ENCODE results near the gene SOX21.

SOX21 gene

DNA sequence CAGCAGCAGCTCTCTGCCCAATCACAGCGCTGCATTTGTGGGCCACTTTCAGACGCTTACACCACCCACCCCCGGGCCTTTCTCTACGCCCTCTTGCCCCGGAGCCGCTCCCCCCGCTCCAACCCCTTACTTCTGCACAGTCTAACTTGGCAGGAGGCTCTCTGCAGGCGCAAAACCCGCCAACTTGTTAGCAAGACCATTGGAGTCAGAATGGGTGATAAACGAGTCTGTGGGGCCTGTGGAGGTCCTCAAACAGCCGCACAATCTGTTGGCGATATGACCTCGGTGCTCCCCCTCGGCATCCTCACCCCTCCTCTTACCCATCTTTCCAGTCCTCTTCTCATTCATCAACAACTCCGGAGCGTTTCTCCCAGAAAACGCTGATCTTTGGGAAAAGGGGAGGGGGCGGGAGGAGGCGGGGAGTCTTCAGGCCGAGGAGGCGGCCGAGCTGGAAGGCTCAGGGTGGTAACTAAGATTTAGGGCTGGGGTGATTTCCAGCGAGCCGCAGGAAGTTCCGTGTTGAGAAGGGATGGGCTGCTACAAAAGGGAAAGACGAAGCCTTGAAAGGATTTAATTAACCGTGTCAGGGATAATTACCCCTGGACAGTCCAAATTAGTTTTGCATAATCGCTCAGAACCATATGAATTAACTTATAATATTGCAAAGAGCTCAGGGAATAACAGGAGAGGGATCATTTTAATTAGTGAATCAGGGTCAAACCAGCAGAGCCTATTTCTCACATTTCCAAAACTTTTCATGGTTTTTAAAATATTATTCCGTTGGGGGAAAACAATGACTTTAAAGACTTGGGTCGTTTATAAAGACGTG, 4.1 kb downstream of the SOX21 start:
- DNase-seq, result no peak

GRCh38 chr13:94707400-94708021, 4.8 kb downstream of the SOX21 start:
- no peak for DNase-seq

DNA sequence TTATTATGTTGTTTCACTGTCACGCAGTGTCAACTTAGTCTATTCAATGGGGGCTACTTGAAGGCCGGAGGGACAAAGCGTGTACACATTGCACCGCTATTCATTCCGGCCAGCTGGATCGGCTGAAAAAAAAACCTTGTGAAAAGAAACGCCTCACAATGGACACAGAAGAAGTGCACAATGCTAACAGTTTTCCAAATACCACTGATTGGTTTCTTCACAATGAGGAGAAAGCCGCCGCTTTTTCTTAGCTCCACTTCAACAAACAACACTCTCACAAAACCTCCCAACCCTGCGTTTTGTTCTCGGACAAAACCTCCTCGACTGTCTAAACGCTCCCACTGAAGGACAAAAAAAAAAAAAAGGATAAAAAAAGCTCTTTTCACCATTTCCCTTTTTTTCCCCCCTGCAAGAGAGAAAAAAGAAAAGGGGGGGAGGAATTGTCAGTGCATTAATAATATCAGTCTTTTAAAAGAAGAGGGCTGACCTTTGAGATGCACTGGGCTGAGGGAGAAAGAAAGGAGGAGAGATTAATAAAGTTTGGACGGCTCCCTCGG, 5.4 kb downstream of the SOX21 start:
- DNase-seq, result no peak

GRCh38 chr13:94706101-94706842, 6.1 kb downstream of the SOX21 start:
- no peak for DNase-seq

DNA sequence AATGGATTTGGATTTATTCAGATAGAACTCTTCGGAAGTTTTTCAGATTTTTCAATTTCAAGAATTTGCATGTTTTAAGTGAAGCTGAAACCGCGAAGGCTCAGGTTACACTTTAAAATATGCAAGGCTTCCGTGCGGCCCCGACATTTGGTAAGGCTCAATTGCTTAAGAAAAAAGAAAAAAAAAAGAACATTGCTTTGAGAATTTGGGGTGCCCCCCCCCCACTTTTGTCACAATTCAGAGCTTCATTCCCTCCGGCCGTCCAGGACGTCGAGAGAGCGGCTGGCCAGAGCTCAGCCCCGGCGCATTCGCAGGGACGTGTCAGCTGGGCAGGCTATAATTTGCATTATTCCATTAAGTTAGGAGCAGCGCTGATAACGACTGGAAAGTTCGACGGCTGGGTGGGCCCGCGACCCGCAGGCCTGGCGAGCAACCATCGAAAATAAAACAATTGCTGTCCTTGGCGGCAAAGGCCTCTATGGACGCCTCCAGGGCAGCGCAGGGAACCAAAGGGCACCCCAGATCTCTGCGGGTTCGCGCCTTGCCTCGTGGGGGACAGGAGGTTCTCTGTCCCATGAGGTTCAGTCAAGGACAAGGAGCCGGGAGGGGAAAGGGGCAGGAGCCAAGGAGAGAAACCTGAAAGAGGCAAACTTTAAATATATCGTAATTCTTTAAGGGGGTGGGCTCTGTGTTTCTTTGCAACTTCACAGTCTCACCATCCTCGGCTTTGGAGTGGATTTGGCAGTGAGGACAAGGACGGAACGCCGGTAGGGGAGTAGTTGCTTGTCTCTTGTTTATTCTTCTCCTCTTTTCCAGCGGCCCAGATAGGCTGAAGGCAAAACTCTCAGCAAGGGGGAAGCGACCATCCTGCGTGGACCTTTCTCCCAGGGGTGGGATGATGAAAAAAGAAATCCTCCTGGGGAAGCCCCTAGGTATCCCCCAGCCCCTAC, 7.0 kb downstream of the SOX21 start:
- DNase-seq, result no peak

DNA sequence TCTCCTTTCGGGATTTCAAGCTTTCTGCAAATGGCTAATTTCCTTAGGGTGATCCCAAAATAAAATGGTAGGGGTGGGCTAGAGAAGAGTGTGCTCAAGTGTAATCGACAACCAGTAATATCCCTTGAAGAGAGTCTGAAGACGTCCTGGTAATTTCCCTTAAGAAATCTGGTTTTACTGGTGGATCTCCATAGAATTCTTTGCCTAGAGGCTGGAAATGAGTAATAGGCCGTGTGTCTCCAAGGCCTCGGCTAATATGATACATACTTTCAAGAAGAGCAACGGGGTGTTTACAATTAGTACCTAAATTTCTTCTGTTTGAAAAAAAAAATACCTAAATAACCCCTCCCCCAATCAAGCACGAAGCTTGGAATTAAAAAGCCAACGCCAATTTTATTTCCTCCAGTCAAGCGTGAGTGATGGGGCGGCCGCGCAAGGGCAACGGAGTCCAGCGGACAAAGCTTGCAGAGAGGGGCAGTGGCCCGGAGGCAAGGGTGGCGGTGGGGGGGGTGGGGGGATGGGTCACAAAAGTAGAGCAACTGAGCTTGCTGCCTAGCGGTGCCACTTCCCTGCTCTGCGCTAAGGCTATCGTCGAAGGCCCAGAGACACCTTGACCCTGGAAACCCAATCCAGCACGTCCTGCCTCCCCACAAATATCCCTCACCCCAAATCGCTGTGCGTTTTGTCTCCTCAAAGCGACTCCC, 7.8 kb downstream of the SOX21 start:
- no peak for DNase-seq

- DNase-seq, result no peak
Measured at GRCh38 chr13:94703721-94704314, 8.5 kb downstream of the SOX21 start.

DNA sequence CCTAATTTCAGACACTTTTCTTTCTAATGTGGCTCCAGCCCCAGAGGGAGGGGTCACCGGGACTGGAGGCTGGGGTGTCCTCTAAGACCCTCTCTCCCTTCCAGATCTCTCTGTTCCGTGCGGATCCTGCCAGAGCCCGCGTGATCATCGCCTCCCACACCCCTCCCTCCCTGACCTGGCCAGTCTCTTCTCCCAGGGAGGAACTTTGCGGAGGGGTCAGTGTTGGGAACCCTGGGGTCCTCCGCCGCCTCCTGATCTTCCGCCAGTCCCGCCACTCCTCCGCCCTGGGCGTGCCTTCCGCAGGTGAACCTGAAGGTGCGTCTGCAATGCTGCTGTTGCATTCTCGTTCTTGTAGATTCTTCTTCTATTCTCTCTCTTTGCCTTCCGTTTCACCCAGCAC, 9.1 kb downstream of the SOX21 start:
- DNase-seq, result no peak

DNA sequence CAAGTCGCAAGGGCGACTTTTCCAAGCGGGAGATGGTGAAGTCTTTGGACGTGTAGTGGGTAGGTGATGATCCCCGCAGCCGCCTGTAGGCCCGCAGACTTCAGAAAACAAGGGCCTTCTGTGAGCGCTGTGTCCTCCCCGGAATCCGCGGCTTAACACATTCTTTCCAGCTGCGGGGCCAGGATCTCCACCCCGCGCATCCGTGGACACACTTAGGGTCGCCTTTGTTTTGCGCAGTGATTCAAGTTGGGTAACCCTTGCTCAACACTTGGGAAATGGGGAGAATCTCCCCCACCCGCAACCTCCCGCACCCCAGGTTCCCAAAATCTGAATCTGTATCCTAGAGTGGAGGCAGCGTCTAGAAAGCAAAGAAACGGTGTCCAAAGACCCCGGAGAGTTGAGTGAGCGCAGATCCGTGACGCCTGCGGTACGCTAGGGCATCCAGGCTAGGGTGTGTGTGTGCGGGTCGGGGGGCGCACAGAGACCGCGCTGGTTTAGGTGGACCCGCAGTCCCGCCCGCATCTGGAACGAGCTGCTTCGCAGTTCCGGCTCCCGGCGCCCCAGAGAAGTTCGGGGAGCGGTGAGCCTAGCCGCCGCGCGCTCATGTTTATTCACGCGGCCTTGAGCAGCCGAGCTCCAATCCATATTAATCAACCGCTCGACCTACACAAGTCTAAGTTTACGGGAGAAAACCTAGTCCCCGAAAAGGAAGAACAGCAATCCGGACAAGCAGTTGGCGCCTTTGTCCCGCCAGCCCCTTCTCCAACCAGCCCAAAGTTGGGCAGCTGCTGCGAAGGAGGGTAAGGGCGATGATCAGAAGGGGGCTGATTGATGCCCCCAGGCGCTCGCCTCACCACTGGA, 9.9 kb downstream of the SOX21 start:
- DNase-seq, result no peak

DNA sequence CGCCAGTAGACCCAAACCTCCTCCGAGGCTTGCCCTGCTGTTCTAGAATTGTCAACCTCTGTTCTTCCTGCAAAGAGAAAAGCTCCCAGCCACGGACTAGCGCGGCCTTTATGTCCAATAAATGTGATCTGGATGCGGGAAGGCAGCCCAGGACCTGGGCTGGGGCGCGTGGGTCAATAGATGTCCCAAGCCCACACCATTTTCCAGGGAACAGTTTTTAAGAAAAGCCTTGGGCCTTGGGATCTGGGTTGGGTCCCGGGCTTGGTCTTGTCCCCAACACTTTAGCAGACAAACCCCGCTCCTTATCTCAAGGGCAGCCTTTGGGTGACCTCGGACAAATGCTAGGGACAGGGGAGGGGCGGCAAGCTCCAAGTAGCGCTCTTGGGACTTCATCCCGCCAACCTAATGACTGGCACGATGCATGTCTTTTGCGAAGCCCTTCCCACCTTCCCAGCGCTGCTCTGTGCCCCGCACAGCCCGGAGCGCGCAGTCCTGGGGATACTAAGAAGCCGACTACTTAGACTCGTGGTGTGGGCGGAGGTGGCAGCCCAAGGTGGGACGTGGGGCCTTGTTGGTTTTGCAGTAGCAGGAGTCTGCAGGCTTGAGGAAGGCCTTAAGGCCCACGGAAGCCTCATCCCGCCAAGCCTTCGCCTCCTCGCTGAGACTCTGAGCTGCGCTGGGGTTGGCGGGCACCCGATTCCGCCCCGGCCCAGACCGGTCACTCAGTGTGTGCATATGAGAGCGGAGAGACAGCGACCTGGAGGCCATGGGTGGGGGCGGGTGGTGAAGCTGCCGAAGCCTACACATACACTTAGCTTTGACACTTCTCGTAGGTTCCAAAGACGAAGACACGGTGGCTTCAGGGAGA, 10.8 kb downstream of the SOX21 start:
- DNase-seq, result no peak

DNA sequence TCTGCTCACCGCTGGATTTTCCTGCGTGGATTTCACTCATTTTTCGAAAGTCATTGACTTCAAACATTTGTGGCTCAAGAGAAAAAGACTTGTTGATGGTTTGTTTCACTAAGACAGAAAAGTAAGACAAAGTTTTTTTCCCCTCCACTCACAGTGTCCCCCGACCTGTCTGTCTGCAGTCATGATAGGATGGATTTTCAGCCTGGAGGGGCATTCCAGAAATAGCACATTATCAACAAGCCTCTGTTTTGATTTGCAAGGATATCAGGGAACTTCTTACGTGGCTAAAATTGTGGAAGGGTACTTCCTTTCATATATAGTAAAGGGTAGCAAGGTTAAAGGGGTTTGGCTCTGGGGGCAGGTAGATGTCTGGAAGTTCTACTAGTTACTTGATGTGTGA, 11.8 kb downstream of the SOX21 start:
- no peak for DNase-seq

GRCh38 chr13:94700051-94700535, 12.3 kb downstream of the SOX21 start:
- DNase-seq, result no peak

GRCh38 chr13:94696171-94696570, 16.2 kb downstream of the SOX21 start:
- no peak for DNase-seq

DNA sequence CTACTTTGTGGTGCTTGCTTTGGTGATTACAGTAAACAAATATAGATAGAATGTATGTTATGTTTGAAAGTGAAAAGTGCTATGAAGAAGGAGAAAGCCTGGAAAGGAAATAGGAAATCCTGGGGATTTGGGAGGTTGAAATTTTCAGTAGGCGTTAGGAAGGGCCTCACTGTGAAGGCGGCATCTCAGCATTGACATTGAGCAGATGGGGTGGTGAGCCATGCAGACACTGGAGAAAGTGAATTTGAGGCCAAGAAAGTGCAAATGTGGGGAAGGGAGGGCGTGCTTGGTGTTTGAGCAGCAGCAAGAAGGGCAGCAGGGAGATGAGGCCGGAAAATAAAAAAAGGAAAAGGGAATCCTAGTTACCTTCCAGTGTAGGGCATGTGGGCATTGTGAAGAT, 20.3 kb downstream of the SOX21 start:
- no peak for DNase-seq

GRCh38 chr13:94683409-94683808, 28.9 kb downstream of the SOX21 start:
- no peak for DNase-seq

GRCh38 chr13:94682229-94682628, 30.1 kb downstream of the SOX21 start:
- DNase-seq, result no peak

DNA sequence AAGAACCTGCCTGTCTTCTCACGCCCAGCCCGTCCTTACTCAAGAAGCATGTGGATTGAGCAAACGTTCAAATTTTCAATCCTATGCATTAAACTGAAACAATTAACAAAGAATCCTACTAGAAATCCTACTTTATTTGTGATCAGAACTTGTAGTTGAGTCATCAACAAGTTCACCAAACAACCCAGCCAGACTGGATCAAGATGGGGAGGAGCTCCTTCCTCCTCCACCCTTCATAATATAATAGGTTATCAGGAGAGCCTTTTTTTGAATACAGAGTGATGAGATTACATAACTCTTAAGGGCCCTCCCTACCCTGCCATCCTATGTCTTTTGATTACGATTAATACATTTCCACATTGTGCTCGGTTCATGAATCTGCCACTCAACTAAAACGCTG, 32.7 kb downstream of the SOX21 start:
- DNase-seq, result no peak

DNA sequence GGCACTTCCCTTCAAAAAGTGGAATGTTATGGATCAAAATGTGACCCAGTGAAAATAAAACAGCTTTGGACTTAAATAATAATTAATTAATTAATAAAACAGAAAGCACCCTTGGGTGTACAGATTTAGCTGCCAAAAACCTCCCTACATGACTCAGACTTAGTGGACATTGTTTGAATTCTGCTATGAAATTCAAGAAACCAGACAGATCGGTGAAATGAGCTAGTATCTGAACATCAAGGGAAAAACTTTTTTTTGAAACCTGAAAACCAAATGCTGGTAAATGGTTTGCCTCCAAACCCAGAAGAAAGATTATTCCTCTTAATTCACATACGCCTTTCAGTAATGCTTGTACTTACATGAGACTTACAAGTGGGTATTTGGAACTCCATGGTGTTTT, 33.5 kb downstream of the SOX21 start:
- no peak for DNase-seq

DNA sequence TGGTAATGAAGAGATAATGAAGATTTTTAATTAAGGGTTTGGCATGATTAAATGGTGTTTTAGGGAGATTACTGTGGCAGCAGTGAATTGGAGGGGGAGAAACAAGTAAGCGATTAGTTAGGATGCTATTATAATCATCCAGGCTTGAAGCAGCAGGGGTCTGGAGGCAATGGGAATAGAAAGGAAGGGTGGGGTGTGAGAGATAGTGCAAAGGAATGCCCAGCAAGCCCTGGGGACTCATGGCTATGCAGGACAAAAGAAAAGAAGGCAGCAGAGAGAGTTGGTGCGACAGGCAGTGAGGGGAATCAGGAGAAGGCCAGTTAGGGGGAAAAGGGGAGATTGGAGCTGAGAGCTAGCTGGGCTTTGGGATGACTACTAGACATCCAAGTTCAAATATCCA, 34.5 kb downstream of the SOX21 start:
- DNase-seq, result no peak

Measured in activated CD4-positive, alpha-beta T cell treated with anti-CD3 and anti-CD28 coated beads, Interleukin-2, amount 50 U/mL, for 4 hours (primary cell).